H1 (cell line): Measurements from ENCODE around the gene ABCA9.

Experiments
- BACH1 ChIP-seq: IDR thresholded peaks from 2 replicates; pipeline ENCODE4 v1.6.1; 2012; ENCODE audit warnings: low read length, improper control_type of control experiment
- CEBPB ChIP-seq: IDR thresholded peaks from 2 replicates; pipeline ENCODE4 v1.6.1; 2012; ENCODE audit warnings: low read depth, low read length
- CREB1 ChIP-seq: IDR thresholded peaks from 2 replicates; pipeline ENCODE4 v1.6.1; 2012; ENCODE audit warnings: inconsistent platforms
- EZH2 ChIP-seq: fragments of 200-600 bp; sonication (generic); IDR thresholded peaks from 2 replicates; pipeline ENCODE4 v1.7.1; 2012; ENCODE audit warnings: low read depth, mild to moderate bottlenecking, moderate library complexity, low read length, inconsistent platforms; ENCODE audit not compliant: severe bottlenecking
- FOSL1 ChIP-seq: IDR thresholded peaks from 2 replicates; pipeline ENCODE4 v1.6.1; 2011; ENCODE audit warnings: mild to moderate bottlenecking, low read depth, low read length, moderate library complexity; ENCODE audit not compliant: insufficient read depth
- MAFK ChIP-seq: IDR thresholded peaks from 2 replicates; pipeline ENCODE4 v1.6.1; 2012; ENCODE audit warnings: low read depth, mild to moderate bottlenecking, improper control_type of control experiment, low read length
- POLR2A ChIP-seq, 2 experiments: IDR thresholded peaks; 1 replicate in 1 of 2; 2 replicates in 1 of 2; pipeline ENCODE4 v1.6.1; 2011; ENCODE audit warnings: low read depth in 2 of 2, low read length in 2 of 2, mild to moderate bottlenecking in 2 of 2; ENCODE audit errors: control extremely low read depth in 1 of 2
- POLR2AphosphoS5 ChIP-seq: IDR thresholded peaks from 2 replicates; pipeline ENCODE4 v1.6.1; 2011; ENCODE audit warnings: low read depth, low read length
- TCF12 ChIP-seq: IDR thresholded peaks from 2 replicates; pipeline ENCODE4 v1.6.1; 2011; ENCODE audit warnings: low read depth, mild to moderate bottlenecking, low read length
- TEAD4 ChIP-seq: IDR thresholded peaks from 2 replicates; pipeline ENCODE4 v1.6.1; 2012; ENCODE audit warnings: low read depth, low read length, inconsistent platforms, mixed read lengths
- TF ChIP-seq, protein P1 (sequence below), 3 experiments: IDR thresholded peaks; 1 replicate in 2 of 3; 2 replicates in 1 of 3; pipeline versions ENCODE4 v1.5.1 to v1.6.1; 2011; ENCODE audit warnings: low read length in 3 of 3, mild to moderate bottlenecking in 3 of 3, inconsistent platforms in 2 of 3, low read depth in 1 of 3, moderate library complexity in 1 of 3; ENCODE audit not compliant: insufficient read depth in 1 of 3; ENCODE audit errors: control extremely low read depth in 1 of 3

GRCh38 chr17:69031839-69032238, 28.9 kb downstream of the ABCA9 start:
- TF ChIP-seq, protein P1, sequence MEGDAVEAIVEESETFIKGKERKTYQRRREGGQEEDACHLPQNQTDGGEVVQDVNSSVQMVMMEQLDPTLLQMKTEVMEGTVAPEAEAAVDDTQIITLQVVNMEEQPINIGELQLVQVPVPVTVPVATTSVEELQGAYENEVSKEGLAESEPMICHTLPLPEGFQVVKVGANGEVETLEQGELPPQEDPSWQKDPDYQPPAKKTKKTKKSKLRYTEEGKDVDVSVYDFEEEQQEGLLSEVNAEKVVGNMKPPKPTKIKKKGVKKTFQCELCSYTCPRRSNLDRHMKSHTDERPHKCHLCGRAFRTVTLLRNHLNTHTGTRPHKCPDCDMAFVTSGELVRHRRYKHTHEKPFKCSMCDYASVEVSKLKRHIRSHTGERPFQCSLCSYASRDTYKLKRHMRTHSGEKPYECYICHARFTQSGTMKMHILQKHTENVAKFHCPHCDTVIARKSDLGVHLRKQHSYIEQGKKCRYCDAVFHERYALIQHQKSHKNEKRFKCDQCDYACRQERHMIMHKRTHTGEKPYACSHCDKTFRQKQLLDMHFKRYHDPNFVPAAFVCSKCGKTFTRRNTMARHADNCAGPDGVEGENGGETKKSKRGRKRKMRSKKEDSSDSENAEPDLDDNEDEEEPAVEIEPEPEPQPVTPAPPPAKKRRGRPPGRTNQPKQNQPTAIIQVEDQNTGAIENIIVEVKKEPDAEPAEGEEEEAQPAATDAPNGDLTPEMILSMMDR (IDR thresholded peaks at IDR 0.05; ENCODE audit: control extremely low read depth in 1 of 3, insufficient read depth in 1 of 3, low read depth in 1 of 3, low read length in 3 of 3): no peak
- TF ChIP-seq CEBPB (no peak), EZH2 (no peak), POLR2AphosphoS5 (no peak), CREB1 (no peak), TCF12 (no peak), FOSL1 (no peak), MAFK (no peak), TEAD4 (no peak), POLR2A (IDR thresholded peaks at IDR 0.05; ENCODE audit: control extremely low read depth in 1 of 2, low read depth in 2 of 2, low read length in 2 of 2) (no peak), BACH1 (no peak)
